HG03558 (cell line): Measurements from ENCODE around the gene NDFIP2.
A peak's percentile ranks its signal among the peaks of the same experiment; 100 is the strongest.

ENCODE experiments used
- ATAC-seq: cut with Tn5 transposase; IDR thresholded peaks from one replicate; pipeline ENCODE4 v1.9.1; 2021; ENCODE audit warnings: moderate number of reproducible peaks; ENCODE audit not compliant: unreplicated experiment; ENCODE audit errors: extremely low read depth

NDFIP2 gene

DNA sequence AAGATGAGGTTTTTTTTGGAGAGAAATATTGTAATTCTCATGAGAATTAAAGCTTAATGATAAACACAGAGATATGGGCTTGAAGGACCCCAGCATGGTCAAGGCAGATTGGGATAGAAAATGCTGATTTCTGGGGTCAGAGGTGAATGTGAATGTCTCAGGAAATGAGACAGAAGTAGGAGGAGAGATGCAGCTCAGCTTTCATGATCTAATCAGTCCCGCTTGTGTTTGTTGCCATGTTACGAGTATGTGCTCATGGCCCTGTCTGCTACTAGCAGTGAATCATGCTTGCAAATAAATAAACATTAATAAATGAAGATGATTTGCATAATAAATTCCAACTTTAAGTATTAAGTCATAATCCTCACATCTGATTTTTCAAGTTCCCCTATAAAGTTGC lies 23.0 kb upstream of the NDFIP2 start:
- ATAC-seq, result no peak

DNA sequence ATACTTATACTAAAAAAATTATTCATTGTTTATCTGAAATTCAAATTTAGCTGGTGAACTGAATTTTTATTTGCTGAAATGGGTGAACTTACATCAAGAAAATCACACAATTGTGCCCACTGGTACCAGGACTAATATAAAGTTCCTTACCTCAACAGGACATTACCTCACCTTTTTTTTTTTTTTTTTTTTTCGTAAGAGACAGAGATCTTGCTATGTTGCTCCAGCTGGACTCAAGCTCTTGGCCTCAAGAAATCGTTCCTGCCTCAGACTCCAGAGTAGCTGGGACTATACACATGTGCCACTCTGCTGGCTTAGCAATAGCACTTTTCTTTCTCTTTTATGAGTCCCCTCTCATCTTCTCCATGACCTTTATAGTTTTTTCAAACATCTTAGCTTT lies 22.5 kb upstream of the NDFIP2 start:
- ATAC-seq, result no peak

DNA sequence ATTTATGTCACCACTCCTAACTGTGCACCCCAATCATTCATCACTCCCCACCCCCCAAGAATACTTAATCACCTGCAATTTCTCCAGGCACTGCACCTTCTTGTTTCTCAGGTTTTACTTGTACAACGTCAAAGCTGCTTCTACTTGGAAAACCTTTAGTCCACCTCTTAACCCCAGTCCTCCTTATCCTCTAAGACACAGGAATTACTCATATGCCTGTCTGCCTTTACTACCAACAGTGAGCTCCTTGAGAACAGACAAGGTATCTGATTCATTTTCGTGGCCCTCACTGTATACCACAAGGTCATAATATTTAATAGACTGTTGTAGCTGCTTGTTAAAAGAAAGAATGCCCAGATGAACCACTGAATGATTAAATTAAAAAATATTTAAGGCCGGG lies 21.0 kb upstream of the NDFIP2 start:
- ATAC-seq, result no peak

DNA sequence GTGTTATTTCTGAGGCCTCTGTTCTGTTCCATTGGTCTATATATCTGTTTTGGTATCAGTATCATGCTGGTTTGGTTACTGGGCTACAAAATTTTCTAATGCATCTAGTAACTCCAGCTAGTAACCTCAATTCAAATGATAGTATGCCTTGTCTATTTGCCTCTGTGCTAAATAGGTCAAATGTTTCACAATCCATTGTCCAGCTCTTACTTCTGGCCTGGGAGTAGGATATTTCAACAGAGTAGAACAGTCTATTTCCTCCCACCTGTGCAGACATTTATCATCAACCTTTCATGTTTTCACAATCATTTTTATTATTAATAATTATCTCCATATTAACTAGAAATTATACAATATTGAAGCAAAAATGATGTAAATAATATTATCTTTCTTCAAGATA lies 18.1 kb upstream of the NDFIP2 start:
- no peak for ATAC-seq

DNA sequence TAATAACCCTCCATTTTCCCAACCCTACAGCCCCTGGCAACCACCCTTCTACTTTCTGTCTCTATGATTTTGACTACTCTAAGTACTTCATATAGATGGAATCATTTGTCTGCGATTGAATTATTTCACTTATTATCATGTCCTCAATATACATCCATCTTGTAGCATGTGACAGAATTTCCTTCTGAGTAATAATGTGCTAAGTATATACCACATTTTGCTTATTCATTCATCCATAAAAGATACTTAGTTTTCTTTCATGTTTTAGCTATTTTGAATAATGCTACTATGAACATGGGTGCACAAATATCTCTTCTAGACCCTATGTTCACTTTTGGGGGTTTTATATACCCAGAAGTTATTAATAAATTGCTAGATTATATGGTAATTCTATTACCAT lies 17.4 kb upstream of the NDFIP2 start:
- no peak for ATAC-seq

DNA sequence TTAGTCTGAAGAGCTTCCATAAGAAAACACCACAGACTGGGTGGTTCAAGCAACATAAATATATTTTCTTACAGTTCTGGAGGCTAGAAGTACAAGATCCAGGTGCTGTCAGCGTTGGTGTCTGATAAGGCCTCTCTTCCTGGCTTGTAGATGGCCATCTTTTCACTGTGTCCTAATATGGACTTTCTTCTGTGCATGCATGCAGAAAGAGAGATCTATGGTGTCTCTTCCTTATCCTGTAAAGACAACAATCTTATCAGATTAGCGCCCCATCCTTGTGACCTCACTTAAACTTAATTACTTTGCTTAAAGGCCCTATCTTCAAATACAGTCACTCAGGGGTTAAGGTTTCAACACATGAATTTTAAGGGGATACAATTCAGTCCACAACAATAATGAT lies 14.1 kb upstream of the NDFIP2 start:
- ATAC-seq, result no peak

DNA sequence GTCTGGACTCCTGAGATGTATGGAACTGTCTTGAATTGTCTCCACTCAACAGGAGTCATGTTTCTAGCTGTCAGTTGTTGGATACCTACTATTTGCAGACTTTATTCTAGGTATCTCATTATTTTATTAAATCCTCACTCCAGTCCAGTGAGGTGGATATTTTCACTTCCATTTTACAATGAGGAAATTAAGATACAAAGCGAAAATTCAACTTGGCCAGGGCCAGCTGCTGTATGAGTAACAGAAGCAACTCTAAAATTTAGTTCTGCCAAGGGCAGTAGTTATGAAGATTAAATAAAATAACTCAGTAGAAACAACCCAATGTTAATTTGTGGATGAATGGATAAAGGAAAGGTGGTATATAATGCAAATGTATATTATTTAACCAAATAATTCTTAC lies 12.6 kb upstream of the NDFIP2 start:
- no peak for ATAC-seq

DNA sequence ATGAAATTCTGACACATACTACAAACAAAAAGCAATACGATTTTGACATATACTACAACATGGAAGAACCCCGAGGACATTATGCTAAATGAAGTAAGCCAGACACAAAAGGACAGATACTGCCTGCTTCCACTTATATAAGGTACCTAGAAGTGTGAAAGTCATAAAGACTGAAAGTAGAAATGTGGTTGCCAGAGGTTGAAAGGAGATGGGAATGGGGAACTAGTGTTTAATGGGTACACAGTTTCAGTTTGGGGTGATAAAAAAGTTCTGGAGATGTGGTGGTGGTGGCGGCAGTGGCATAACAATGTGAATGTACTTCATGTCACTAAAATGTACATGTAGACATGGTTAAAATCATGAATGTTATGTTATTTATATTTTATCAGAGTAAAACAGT lies 12.1 kb upstream of the NDFIP2 start:
- ATAC-seq, result no peak

DNA sequence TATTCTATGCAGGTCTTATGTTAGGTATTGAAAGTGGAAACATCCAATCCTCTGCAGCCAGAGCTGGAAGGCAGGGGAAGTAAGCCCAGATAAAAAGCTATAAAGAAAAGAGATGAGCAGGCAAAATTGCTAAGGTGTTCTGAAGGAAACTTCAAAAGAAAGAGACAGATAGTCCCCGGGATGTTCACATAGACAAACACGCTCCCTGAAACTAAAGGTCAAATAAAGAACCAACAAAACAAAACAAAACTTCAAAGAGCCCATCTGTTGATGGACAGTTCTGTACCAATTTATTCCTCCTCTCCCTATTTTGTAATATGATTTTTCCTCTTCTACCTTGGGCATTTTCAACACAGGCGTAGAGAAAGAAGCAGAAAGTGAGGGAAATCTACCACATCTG lies 11.3 kb upstream of the NDFIP2 start:
- ATAC-seq, result no peak

DNA sequence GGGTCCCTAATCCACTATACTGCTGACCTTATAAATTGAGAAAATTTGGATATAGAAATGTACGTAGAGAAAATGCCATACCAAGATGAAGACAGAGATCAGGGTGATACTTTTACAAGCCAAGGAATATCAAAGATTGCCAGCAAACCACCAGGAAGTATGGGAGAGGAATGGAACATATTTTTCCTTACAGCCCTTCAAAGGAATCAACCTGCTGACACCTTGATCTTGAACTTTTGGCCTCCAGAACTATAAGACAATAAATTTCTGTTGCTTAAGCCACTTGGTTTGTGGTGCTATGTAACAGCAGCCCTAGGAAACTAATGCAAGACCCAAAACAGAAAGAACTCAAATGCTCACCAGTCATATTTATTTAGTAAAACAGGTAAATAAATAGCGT lies 10.3 kb upstream of the NDFIP2 start:
- no peak for ATAC-seq

DNA sequence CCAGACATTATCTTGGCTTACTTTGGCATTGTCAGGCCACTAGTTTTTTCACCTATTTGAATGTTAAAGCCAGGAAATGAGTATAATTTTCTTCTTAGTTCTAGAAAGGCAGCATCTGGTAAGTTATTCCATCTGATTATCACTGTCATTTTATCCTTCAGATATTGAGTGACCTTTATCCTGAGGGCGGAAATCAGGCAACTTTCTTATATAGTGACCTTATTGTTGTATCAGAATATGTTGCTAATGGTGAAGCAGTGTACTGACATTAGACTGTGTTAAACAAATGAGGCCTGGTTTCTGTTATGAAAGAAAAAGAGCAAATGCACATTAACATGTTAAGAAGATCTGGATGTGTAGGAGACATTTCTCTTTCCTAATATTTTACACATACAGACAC lies 5.4 kb upstream of the NDFIP2 start:
- ATAC-seq, result no peak

DNA sequence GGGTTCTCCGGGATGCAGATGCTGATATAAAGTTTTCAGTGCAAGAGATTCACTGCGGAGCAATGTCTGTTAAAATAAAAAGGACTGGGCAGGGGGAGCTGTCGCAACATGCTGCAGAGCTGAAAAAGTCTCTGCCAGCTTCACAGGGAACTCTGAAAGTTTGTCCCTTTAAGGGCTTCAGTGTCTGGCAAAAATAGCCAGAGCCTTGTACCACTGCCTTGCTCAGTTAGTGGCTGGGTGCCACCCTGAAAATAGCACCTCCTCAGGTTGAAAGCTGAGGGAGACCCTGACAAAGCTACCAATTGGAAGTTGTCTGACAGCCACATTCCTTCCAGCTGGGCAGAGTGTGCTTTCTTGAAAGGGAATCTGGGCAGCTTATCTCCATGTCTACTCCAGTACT lies 3.0 kb upstream of the NDFIP2 start:
- ATAC-seq, result no peak

DNA sequence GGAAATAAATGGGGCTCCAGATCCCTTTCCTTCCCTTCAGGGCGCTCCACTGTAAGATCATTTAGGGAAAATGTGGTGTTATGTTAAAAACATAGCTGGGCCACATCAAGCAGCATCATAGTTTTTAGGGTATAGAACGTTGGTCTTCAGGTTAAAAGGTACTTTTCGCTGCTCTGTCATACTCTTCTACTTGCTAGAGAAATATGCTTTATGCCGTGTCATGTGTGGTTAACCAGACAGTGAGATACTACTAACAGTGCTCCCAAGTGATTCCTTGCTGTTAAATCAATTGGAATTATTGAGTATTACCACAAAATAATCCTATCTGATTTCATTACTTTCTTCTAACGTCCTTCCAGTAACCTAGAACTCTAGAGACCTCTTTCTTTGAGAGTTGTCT lies 1.1 kb upstream of the NDFIP2 start:
- no peak for ATAC-seq

DNA sequence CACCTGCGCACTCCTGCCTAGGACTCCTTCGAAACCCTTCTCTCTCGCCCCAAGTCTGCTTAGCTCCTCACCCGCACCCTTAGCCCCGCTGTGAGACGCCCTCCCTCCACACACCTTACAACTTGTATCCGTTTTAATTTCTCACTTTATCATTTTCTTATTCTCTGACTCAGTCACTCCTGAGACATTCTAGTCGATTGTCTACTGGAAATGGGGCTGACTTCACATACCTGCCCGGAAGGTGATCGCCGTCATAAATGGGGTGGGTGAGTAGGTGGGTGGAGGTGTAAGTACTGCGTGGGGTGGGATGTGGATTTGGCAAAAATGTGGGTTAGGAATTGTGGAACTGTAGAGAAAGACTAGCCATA lies 714 bp downstream of the NDFIP2 start:
- peak; percentile 5 for ATAC-seq

DNA sequence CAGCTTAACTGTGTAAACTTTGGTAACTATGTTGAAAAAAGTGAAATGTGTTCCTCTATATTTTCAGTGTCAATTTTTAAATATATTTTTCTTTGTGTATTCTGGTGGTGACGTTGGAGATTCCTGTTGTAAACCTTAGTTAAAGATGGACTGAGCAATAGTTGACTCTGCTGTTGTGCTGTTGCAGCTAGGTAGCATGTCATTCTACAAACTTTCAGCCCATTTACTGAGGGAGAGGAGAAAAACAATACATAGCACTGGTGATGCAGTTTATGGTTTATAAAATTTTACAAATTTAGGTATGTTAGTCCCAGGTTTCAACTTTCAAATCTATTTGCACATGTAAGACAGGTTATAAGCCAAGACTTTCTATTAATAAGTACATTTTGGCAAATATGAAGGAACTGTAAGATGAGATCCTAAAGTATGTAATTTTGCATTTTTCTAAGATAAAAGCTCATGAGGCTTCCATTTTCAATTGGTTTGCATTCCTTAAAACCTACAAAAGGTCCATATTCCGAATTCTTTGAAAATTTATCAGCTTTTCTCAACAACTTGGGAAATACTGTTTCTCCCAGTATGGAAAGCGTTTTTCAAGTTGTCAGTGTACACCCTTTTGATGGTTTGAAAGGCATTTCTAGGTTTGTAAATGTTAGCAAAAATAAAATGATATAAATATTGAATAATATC lies 1.5 kb downstream of the NDFIP2 start:
- ATAC-seq, result no peak

DNA sequence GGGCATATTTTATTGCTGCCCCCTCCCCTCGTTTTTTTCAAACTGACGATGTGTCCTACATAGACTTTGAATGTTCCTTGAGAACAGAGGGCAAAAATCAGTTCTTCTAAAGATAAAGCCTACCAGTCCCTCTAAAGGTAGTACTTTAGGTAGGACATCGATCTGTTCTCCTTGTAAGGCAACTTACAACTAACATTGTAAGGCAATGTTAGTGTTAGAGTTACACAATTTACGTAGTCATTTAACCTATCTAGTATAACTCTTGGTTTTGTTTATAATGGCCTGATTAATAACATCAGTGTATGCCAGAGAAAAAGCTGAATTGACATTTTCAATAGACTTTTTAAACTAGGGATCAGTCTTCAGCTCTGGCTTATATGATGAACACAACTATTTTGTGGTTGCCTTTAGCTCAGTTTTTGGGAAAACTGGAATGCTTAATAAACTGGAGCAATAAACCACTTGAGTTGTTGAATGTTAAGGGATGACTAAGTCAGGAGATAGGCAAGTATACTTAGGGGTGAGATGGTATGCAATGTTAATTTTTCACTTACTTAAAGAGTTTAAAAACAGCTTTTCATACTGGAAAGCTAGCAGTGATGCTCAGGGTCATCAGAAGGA lies 2.2 kb downstream of the NDFIP2 start:
- no peak for ATAC-seq

DNA sequence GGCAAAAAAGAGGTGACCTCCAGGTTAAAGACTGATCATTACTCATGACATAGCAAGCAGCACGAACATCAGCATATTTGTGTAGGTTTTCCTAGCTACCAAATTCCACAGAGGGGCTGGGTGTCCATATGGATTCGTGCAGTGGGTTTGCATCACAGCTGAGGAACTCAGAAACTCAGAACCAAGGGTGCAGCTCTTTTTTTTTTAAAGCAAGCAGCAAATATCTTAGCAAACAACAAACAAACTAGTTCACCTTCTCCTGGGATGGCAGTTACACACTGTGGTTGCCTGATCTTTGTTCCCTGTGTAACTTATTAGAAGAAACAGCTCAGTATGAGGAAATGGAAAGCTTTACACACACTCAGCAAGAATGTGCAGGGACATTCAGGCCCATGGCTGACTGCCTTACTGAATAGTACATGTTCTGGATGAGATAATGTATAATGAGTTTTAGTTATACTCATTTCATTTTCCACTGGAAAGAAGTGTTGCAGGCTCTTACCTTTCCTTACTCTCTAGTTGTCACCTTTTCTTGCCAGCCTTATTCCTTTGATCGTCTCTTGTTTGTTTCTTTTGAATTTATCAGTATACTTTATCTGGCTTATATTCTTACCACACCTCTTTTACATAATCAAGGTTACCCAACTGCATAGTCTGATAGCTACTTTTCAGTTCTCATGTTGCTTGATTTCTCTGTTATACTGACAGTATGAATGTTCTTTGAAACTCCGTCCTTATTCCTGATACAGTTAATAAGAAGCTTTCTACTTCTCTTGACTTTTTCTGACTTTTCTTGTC lies 4.3 kb downstream of the NDFIP2 start:
- no peak for ATAC-seq

DNA sequence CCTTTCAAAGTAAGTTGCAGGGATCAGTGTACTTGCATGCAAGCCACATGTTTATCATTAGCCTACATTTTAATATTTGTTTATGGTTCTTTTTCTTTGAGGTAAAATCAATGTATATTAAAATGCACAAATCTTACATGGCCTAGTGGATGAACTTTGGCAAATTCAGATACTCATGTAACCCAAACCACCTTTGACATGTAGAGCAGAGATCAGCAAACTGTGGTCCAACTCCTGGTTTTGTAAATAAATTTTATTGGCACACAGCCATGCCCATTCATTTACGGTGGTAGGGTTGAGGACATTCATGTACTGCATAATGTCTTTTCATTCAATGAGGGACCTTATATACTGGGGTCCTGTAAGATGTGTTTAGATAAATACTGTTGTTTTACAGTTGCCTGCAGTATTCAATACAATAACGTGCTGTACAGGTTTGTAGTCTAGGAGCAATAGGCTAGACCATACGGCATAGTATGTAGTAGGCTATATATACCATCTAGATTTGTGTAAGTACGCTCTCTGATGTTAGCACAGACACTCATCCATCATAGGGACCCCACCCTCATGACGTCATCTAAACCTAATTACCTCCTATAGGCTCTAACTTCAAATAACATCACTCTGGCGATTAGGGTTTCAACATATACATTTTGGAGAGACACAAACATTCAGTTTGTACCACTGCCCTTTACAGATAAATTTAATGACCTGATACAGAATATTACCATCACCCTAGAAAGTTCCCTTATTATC lies 5.7 kb downstream of the NDFIP2 start:
- no peak for ATAC-seq

DNA sequence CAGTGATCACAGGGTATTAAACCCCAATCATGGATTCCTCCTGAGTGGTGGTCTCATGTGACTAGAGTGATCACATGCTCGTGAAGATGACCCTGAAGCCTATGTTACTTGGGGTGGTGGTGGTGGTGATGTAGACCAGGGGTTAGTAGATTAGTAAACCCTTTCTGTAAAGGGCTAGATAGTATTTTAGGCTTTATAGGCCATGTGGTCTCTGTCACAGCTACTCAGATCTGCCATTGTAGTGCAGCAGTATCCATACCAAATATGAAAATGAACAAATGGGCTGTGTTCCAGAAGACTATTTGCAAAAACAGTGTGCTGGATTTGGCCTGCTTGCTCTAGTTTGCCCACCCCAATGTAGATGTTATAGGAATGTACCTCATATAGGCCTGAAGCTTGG lies 9.4 kb downstream of the NDFIP2 start:
- no peak for ATAC-seq

DNA sequence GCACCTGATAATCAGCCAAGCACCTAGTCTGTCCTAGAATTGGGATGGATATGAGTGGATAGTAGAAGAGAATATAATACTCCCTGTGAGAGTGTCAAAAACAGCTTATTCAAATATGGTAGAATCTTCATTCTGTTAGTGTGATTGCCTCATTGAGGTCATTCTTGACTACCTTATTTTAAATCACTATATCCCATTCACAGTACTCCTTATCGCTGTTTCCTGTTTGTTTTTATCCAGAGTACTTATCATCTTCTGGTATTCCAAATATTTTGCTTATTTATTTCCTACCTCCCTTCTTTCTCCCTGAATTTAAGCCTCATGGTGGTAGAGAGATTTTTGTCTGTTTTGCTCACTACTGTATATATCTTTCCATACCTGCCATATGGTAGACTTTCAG lies 9.9 kb downstream of the NDFIP2 start:
- ATAC-seq, result no peak

DNA sequence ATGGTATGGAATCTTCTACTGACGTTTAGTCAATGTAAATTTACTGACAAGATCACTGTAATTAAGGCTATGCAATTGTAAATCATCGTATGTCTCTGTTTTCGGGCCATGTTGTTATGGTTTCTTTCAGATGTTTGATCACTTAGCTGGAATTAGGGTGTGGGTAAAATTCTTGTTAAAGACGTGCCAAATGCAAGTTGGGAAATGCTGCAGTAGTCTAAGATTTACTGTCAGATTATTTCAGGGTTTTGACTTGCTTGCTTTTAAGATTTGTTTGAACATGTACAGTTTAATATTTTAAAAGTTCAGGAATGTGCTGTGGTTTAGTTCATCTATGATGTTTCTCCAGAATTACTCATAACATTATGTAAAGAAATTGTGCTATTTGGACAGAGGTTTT lies 10.8 kb downstream of the NDFIP2 start:
- no peak for ATAC-seq
